ENCODE measurements around the gene KNL1. TPM values are rescaled to one million over a fixed set of nuclear protein-coding genes. Genes with fewer than 3 reads are reported as not detected.
A peak's percentile ranks its signal among the peaks of the same experiment; 100 is the strongest.
"Not testable (repeated sequence)": the region's sequence is repeated elsewhere in the genome, so short reads cannot be mapped to it uniquely, and the experiment has no call there.

The KNL1 gene
- total and polyA plus RNA-seq, 7 donors, result under 0.01 to 5.9 (median 0.57) TPM; not detected in 1

- no peak for TF ChIP-seq CTCF (IDR thresholded peaks at IDR 0.05)
- no peak for TF ChIP-seq POLR2AphosphoS5 (IDR thresholded peaks at IDR 0.05)
- TF ChIP-seq EP300 (IDR thresholded peaks at IDR 0.05), result no peak
- TF ChIP-seq POLR2A (IDR thresholded peaks at IDR 0.05), result no peak
- intact Hi-C loops (cut with DNase I), result loop anchor here (5.0 to 10.0 kb wide), 3 partner anchors 93 to 189 kb away; partner anchors contain the start of genes BAHD1, CHST14 and RMDN3
- no peak for DNase-seq
- Histone ChIP-seq H3K27me3 (no peaks in the 10 kb centered on the region), H3K27ac (peak overlapping the region; percentile 86 to 97 (median 96)), H3K36me3 (peaks cover 0 to 21% (median 3%) of the 10 kb centered on the region in 4 donors), H3K4me3 (peak overlapping the region; percentile 22 to 90 (median 74)), H3K4me1 (peaks cover 0 to 41% (median 29%) of the 10 kb centered on the region in 4 donors), H3K9me3 (no peaks in the 10 kb centered on the region)
- 21 to 50% methylated on average over 19 to 20 of the region's 20 CpGs for WGBS, 2 donors
Observed at GRCh38 chr15:40565333-40566238, 28.5 kb upstream of the KNL1 start.

- no peak for DNase-seq
- Histone ChIP-seq H3K9me3 (no peaks in the 10 kb centered on the region), H3K4me1 (peaks cover 0 to 44% (median 31%) of the 10 kb centered on the region in 4 donors), H3K27me3 (no peaks in the 10 kb centered on the region), H3K27ac (no peak overlapping the region), H3K36me3 (peaks cover 0 to 12% (median under 1%) of the 10 kb centered on the region in 4 donors), H3K4me3 (no peak overlapping the region)
- 25 to 63% methylated on average over 7 of the region's 7 CpGs for WGBS, 2 donors
- intact Hi-C loops (cut with DNase I), result loop anchor here (5.0 to 10.0 kb wide), 3 partner anchors 95 to 188 kb away; partner anchors contain the start of genes BAHD1, CHST14 and RMDN3
- TF ChIP-seq CTCF (IDR thresholded peaks at IDR 0.05), result no peak
- TF ChIP-seq POLR2A (IDR thresholded peaks at IDR 0.05), result no peak
- no peak for TF ChIP-seq EP300 (IDR thresholded peaks at IDR 0.05)
- TF ChIP-seq POLR2AphosphoS5 (IDR thresholded peaks at IDR 0.05), result no peak
Observed at GRCh38 chr15:40567111-40567510, 26.9 kb upstream of the KNL1 start.

GRCh38 chr15:40569129-40569953 is 24.7 kb upstream of the KNL1 start, which contains the start of gene RPUSD2:
Gene RPUSD2 (plus strand): TSS chr15:40569299. CDS start chr15:40569338, 39 bp downstream.
- H3K36me3 ChIP-seq, result peaks cover 0 to 29% (median 9%) of the 10 kb centered on the region in 4 donors
- TF ChIP-seq EP300 (IDR thresholded peaks at IDR 0.05) (no peak), POLR2A (IDR thresholded peaks at IDR 0.05) (peak; percentile 76 to 81), POLR2AphosphoS5 (IDR thresholded peaks at IDR 0.05) (peak; percentile 91 to 98 (median 96))
- intact Hi-C loops (cut with DNase I), result loop anchor here (2.0 to 10.0 kb wide), 4 partner anchors 23 to 185 kb away; partner anchors contain the start of genes BAHD1, CHST14 and RMDN3
- peak; percentile 96 for DNase-seq
- no peaks in the 10 kb centered on the region for H3K27me3 ChIP-seq
- H3K9me3 ChIP-seq, result no peaks in the 10 kb centered on the region
- peak within 1 kb of the TSS; percentile 63 to 88 (median 74) for H3K4me3 ChIP-seq
- peak within 1 kb of the TSS; percentile 72 to 86 (median 82) for H3K27ac ChIP-seq
- peaks cover 0 to 25% (median 16%) of the 10 kb centered on the region in 4 donors for H3K4me1 ChIP-seq
- WGBS, 2 donors, result 0% methylated on average over 62 of the region's 62 CpGs

- intact Hi-C loops (cut with DNase I), result no loop called here
- no peak overlapping the region for H3K27ac ChIP-seq
- DNase-seq, result no peak
- TF ChIP-seq CTCF (IDR thresholded peaks at IDR 0.05) (no peak), POLR2A (IDR thresholded peaks at IDR 0.05) (no peak), EP300 (IDR thresholded peaks at IDR 0.05) (no peak), POLR2AphosphoS5 (IDR thresholded peaks at IDR 0.05) (no peak)
- H3K27me3 ChIP-seq, result no peaks in the 10 kb centered on the region
- peaks cover 0 to 37% (median 12%) of the 10 kb centered on the region in 4 donors for H3K36me3 ChIP-seq
- H3K9me3 ChIP-seq, result no peaks in the 10 kb centered on the region
- no peak overlapping the region for H3K4me3 ChIP-seq
- peaks cover 0 to 9% (median 7%) of the 10 kb centered on the region in 4 donors for H3K4me1 ChIP-seq
Observed at GRCh38 chr15:40575113-40575512, 18.9 kb upstream of the KNL1 start.

- DNase-seq; H3K27me3 ChIP-seq; H3K9me3 ChIP-seq; intact Hi-C loops (cut with DNase I); H3K4me1 ChIP-seq; H3K27ac ChIP-seq; H3K4me3 ChIP-seq: not testable (repeated sequence)
- peaks cover 0 to 32% (median 12%) of the 10 kb centered on the region in 4 donors for H3K36me3 ChIP-seq
- WGBS, 2 donors, result 96 to 97% methylated on average over 5 of the region's 5 CpGs
Observed at GRCh38 chr15:40576914-40577313, 17.1 kb upstream of the KNL1 start.
